Right lobe of liver (tissue), 6 donors: ENCODE results near the gene SCYL1. TPM values are rescaled to one million over a fixed set of nuclear protein-coding genes. Genes with fewer than 3 reads are reported as not detected.
A peak's percentile ranks its signal among the peaks of the same experiment; 100 is the strongest.

ENCODE experiments used
- ATAC-seq, 4 donors: fragments of 200-7000 bp; cut with Tn5 transposase; one replicate each; pipeline ENCODE4 v1.9.1; 2020; ENCODE audit warnings: mild to moderate bottlenecking in 4 of 4, moderate library complexity in 4 of 4
- DNase-seq, 3 donors: peaks; one replicate each; pipeline ENCODE4 v3.0.0-alpha.2; 2020
- H3K27ac ChIP-seq, 3 donors: fragments of 200-600 bp; one replicate each; pipeline ENCODE4 v1.8.0; 2022
- H3K27me3 ChIP-seq, 2 donors: fragments of 200-600 bp; one replicate each; pipeline ENCODE4 v1.8.0; 2022
- H3K36me3 ChIP-seq, 4 donors: fragments of 200-600 bp; sonication (generic) in 1 of 4; one replicate each; pipeline versions ENCODE4 v1.5.1 to v1.8.0; 2017 to 2022; ENCODE audit warnings: control low read depth in 1 of 4
- H3K4me1 ChIP-seq, 4 donors: fragments of 200-600 bp; sonication (generic) in 1 of 4; one replicate each; pipeline versions ENCODE4 v1.5.1 to v1.8.0; 2017 to 2022; ENCODE audit warnings: control low read depth in 1 of 4
- H3K4me3 ChIP-seq, 3 donors: fragments of 200-600 bp; one replicate each; pipeline ENCODE4 v1.8.0; 2022
- H3K9me3 ChIP-seq, 4 donors: fragments of 200-600 bp; sonication (generic) in 1 of 4; one replicate each; pipeline versions ENCODE4 v1.5.1 to v1.8.0; 2017 to 2022; ENCODE audit warnings: control low read depth in 1 of 4
- CTCF ChIP-seq, 4 donors: fragments of 200-600 bp in 3 of 4; fragments of 450-650 bp in 1 of 4; IDR thresholded peaks; one replicate each; pipeline versions ENCODE4 v1.5.1 to v1.8.0; 2016 to 2022; ENCODE audit warnings: antibody characterized with exemption in 4 of 4, mild to moderate bottlenecking in 2 of 4
- POLR2A ChIP-seq: fragments of 450-650 bp; IDR thresholded peaks from one replicate; pipeline ENCODE4 v1.6.1; 2017; ENCODE audit warnings: antibody characterized with exemption, mild to moderate bottlenecking
- WGBS: methylation state at CpG from one replicate; pipeline ENCODE4 v1.1.6; 2018; ENCODE audit warnings: low coverage, low lambda C conversion rate; ENCODE audit not compliant: insufficient coverage; ENCODE audit errors: missing lambda C conversion rate; 5-methylcytosine and 5-hydroxymethylcytosine counted together
- intact Hi-C, 2 donors: fragments of 100-400 bp; cut with DNase I; formaldehyde crosslinking; loops; one replicate each; pipeline versions ENCODE4 v1.11.2 to v1.14.1; 2022
- total RNA-seq, 6 experiments: library from RNA; depleted of rRNA in 2 of 6; stranded (reverse); fragments of >200 nt in 2 of 6; fragmentation: NEBNext Ultra II Directional in 3 of 6; extraction: Animal tissue kit (Norgen Biotek cat#: 25700) in 3 of 6; gene quantifications; one replicate each; pipeline versions ENCODE4 v1.1.0 to v1.2.4, GENCODE V29; 2016 to 2023
- donor health status: DM: no; HTN: yes; CAD: no.
- donor health status: DM: no; HTN: no; CAD: no.
- donor health status: DM: no; HTN: no; CAD: no.
- donor health status: DM: no; HTN: yes; CAD: no.
- donor health status: DM: no; HTN: yes; CAD: no.

Gene SCYL1
- total RNA-seq, 6 experiments from 2014 or later = 51.3 to 82.3 (median 57.0) TPM

DNA sequence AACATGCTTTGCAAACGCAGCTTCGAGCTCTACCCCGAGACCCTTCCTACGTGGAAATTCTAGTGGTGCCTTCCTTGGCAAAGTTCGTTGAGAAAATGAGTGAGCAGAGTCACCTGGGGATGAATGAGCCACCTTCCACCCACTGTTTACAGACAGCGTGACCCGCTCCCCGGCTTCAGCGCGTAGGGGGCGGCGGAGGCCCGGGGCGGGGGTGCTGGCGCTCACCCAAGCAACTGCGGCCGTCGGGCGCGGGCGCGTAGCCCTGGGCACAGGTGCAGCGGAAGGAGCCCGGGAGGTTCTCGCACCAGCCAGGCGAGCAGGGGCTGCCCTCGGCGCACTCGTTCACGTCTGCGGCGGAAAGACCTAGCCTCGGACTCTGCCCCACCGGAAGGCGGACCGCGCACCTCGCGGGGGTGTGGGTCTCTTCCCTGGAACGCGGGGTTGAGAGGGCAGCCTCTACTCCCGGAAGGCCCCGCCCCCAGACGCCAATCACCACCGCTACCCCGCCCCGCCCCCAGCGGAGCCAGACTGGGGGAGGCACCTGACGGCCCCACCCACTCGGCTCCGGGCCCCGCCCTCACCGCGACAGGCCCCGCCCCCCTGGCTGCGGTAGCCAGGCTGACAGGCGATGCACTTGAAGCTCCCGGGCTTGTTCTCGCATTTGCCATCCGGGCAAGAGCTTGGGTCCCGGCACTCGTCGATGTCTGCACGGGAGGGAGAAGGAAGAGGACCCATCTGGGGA lies 21.5 kb downstream of the SCYL1 start:
- Histone ChIP-seq H3K9me3 (no peaks in the 10 kb centered on the region), H3K27me3 (no peaks in the 10 kb centered on the region), H3K27ac (peak overlapping the region; percentile 21 to 81 (median 51)), H3K36me3 (no peaks in the 10 kb centered on the region), H3K4me1 (peaks cover 0 to 20% (median 6%) of the 10 kb centered on the region in 4 donors), H3K4me3 (peak overlapping the region; percentile 57 to 76 (median 69))
- intact Hi-C loops = no loop called here
- DNase-seq (peak; percentile 98 to 99 (median 98)), ATAC-seq (peak; percentile 87 to 92 (median 90))
- 2% methylated on average over 17 of the region's 64 CpGs for WGBS
- TF ChIP-seq CTCF (IDR thresholded peaks at IDR 0.05) (no peak), POLR2A (peak; percentile 54)

- Histone ChIP-seq H3K27me3 (no peaks in the 10 kb centered on the region), H3K27ac (no peak overlapping the region), H3K36me3 (no peaks in the 10 kb centered on the region), H3K4me3 (no peak overlapping the region), H3K9me3 (no peaks in the 10 kb centered on the region), H3K4me1 (peaks cover 0 to 29% (median 9%) of the 10 kb centered on the region in 4 donors)
- intact Hi-C loops = no loop called here
- TF ChIP-seq CTCF (IDR thresholded peaks at IDR 0.05) = no peak
- TF ChIP-seq POLR2A = no peak
- no peak for ATAC-seq
- DNase-seq = no peak
- 60% methylated on average over 5 of the region's 52 CpGs for WGBS
These were observed 22.7 kb downstream of the SCYL1 start for GRCh38 chr11:65547446-65548125.

DNA sequence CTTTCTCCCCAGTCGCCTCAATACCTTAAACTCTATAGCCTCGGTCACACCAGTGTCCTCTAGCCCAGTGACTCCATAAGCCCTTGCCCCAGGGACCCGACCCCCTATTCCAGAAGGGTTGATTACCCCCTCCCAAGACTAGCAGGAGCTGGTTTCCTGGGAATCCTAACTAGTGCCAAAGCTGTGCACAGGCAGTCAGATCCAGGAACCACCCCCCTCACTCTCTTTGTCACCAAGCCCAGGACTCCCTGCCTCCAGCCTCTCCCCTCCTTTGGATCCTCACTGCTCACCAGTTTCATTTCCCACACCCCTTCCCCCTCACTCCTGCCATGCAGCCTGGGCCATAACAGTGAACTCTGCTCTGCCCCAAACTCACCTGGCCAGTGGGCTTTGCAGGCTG lies 23.5 kb downstream of the SCYL1 start:
- Histone ChIP-seq H3K27me3 (no peaks in the 10 kb centered on the region), H3K36me3 (no peaks in the 10 kb centered on the region), H3K27ac (no peak overlapping the region), H3K4me3 (no peak overlapping the region), H3K9me3 (no peaks in the 10 kb centered on the region), H3K4me1 (peaks cover 0 to 32% (median 9%) of the 10 kb centered on the region in 4 donors)
- DNase-seq (no peak), ATAC-seq (no peak)
- TF ChIP-seq POLR2A = no peak
- TF ChIP-seq CTCF (IDR thresholded peaks at IDR 0.05) = no peak
- intact Hi-C loops = no loop called here
- WGBS = 95% methylated on average over 3 of the region's 3 CpGs

DNA sequence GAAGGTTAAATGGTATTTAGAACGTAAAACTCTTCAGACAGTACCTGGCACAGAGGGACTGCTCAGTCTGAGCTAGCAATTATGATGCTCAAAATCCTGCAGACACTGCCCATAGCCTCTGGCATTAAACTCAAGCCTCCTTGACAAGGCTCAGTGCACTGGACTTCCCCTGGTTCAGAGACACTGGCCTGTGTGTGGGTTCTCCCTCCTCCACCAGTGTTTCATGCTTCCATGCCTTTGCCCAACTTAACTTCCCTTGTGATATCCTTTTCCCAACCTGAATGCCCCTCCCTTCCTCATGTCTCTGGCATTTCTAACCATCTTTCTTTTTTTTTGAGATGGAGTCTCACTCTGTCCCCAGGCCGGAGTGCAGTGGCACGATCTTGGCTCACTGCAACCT lies 24.2 kb downstream of the SCYL1 start:
- Histone ChIP-seq H3K4me3 (no peak overlapping the region), H3K27me3 (no peaks in the 10 kb centered on the region), H3K9me3 (no peaks in the 10 kb centered on the region), H3K27ac (no peak overlapping the region), H3K4me1 (peaks cover 0 to 32% (median 9%) of the 10 kb centered on the region in 4 donors), H3K36me3 (no peaks in the 10 kb centered on the region)
- TF ChIP-seq POLR2A (no peak), CTCF (IDR thresholded peaks at IDR 0.05) (no peak)
- 100% methylated on average over 3 of the region's 3 CpGs for WGBS
- DNase-seq (no peak), ATAC-seq (no peak)
- intact Hi-C loops = no loop called here
